ENCODE data around the gene DPYD. TPM values are rescaled to one million over a fixed set of nuclear protein-coding genes. Genes with fewer than 3 reads are reported as not detected.

Gene DPYD
- total RNA-seq, 4 donors from 2014 or later, result 30.6 to 58.4 (median 35.4) TPM

- intact Hi-C loops (cut with DNase I), result no loop called here
Measured at GRCh38 chr1:97913506-97914139, 7.2 kb downstream of the DPYD start.

GRCh38 chr1:97911266-97912215 lies 9.3 kb downstream of the DPYD start:
- H3K36me3 ChIP-seq, result no peaks in the 10 kb centered on the region
- TF ChIP-seq POLR2A (IDR thresholded peaks at IDR 0.05) (no peak), CTCF (IDR thresholded peaks at IDR 0.05) (no peak)
- no peak for DNase-seq
- peaks cover 0 to 16% (median 4%) of the 10 kb centered on the region in 3 donors for H3K4me1 ChIP-seq
- H3K27me3 ChIP-seq, result no peaks in the 10 kb centered on the region
- no peak overlapping the region for H3K27ac ChIP-seq
- H3K9me3 ChIP-seq, result no peaks in the 10 kb centered on the region
- intact Hi-C loops (cut with DNase I), result no loop called here
- WGBS, 2 donors, result 59 to 71% methylated on average over 8 of the region's 8 CpGs
- H3K4me3 ChIP-seq, result no peak overlapping the region

More at GRCh38 chr1:97913506-97914139, 7.2 kb downstream of the DPYD start:
- Histone ChIP-seq H3K9me3 (no peaks in the 10 kb centered on the region), H3K4me3 (no peak overlapping the region), H3K4me1 (peaks cover 0 to 30% (median 7%) of the 10 kb centered on the region in 3 donors), H3K27ac (no peak overlapping the region), H3K36me3 (no peaks in the 10 kb centered on the region), H3K27me3 (no peaks in the 10 kb centered on the region)
- TF ChIP-seq POLR2A (IDR thresholded peaks at IDR 0.05), result no peak
- TF ChIP-seq CTCF (IDR thresholded peaks at IDR 0.05), result no peak
- WGBS, 2 donors, result 73 to 89% methylated on average over 3 of the region's 3 CpGs
- DNase-seq, result no peak

GRCh38 chr1:97909266-97909665 lies 11.6 kb downstream of the DPYD start:
- Histone ChIP-seq H3K4me3 (no peak overlapping the region), H3K36me3 (no peaks in the 10 kb centered on the region), H3K27ac (no peak overlapping the region), H3K9me3 (no peaks in the 10 kb centered on the region), H3K27me3 (no peaks in the 10 kb centered on the region), H3K4me1 (peaks cover 3 to 36% (median 5%) of the 10 kb centered on the region in 3 donors)
- no peak for DNase-seq
- TF ChIP-seq CTCF (IDR thresholded peaks at IDR 0.05) (no peak), POLR2A (IDR thresholded peaks at IDR 0.05) (no peak)
- intact Hi-C loops (cut with DNase I), result no loop called here

GRCh38 chr1:97907886-97908285 lies 12.9 kb downstream of the DPYD start:
- intact Hi-C loops (cut with DNase I), result no loop called here
- peaks cover 9 to 49% (median 11%) of the 10 kb centered on the region in 3 donors for H3K4me1 ChIP-seq
- H3K9me3 ChIP-seq, result no peaks in the 10 kb centered on the region
- TF ChIP-seq CTCF (IDR thresholded peaks at IDR 0.05) (no peak), POLR2A (IDR thresholded peaks at IDR 0.05) (no peak)
- no peak overlapping the region for H3K27ac ChIP-seq
- H3K36me3 ChIP-seq, result no peaks in the 10 kb centered on the region
- no peak overlapping the region for H3K4me3 ChIP-seq
- no peaks in the 10 kb centered on the region for H3K27me3 ChIP-seq
- WGBS, 2 donors, result 84 to 89% methylated on average over 3 of the region's 3 CpGs
- no peak for DNase-seq
